IMR-90 (cell line): Measurements from ENCODE around the gene NTM. TPM values are rescaled to one million over a fixed set of nuclear protein-coding genes. Genes with fewer than 3 reads are reported as not detected.

Experiments
- ATAC-seq: fragments of 200-7000 bp; cut with Tn5 transposase; 2 replicates; pipeline ENCODE4 v1.9.1; 2020; ENCODE audit warnings: low read depth, mild to moderate bottlenecking, moderate library complexity
- BruUV-seq: library from RNA; stranded (reverse); fragments of 400-500 nt; replicated peaks from 2 replicates; lab custom pipeline; 2021; lab: Mats Ljungman, UMichigan
- CTCF ChIA-PET: fragments of 300-600 bp; formaldehyde crosslinking; extraction: SDS; loops from one replicate; lab custom pipeline; 2021; ENCODE audit warnings: antibody characterized with exemption; lab: Yijun Ruan, JAX
- POLR2A ChIA-PET: fragments of 300-600 bp; sonication (Branson Sonifier 250); formaldehyde crosslinking; loops from one replicate; lab custom pipeline; 2022; ENCODE audit warnings: antibody characterized with exemption; ENCODE audit not compliant: unreplicated experiment; lab: Charles Lee
- DNase-seq: peaks from one replicate; pipeline ENCODE4 v3.0.0; 2013
- H2AFZ ChIP-seq: replicated peaks from 2 replicates; pipeline ENCODE3; 2013; ENCODE audit warnings: low read length, mild to moderate bottlenecking; ENCODE audit not compliant: poor library complexity
- H2AK5ac ChIP-seq: 2 replicates; pipeline ENCODE4 v1.6.1; 2013; ENCODE audit warnings: low read depth, low read length, inconsistent platforms
- H2AK9ac ChIP-seq: replicated peaks from 2 replicates; pipeline ENCODE3; 2013; ENCODE audit warnings: mild to moderate bottlenecking, low read depth, low read length, moderate library complexity; ENCODE audit not compliant: poor library complexity
- H2BK120ac ChIP-seq: 2 replicates; pipeline ENCODE4 v1.6.1; 2013; ENCODE audit warnings: low read depth, low read length, inconsistent platforms
- H2BK15ac ChIP-seq: 3 replicates; pipeline ENCODE4 v1.6.1; 2013; ENCODE audit warnings: low read depth, low read length, inconsistent platforms
- H2BK20ac ChIP-seq: 2 replicates; pipeline ENCODE4 v1.6.1; 2013; ENCODE audit warnings: low read depth, mild to moderate bottlenecking, inconsistent platforms, low read length, moderate library complexity
- H2BK5ac ChIP-seq: 2 replicates; pipeline ENCODE4 v1.6.1; 2013; ENCODE audit warnings: mild to moderate bottlenecking, low read depth, low read length, inconsistent platforms; ENCODE audit not compliant: poor library complexity, severe bottlenecking
- H3K14ac ChIP-seq: replicated peaks from 2 replicates; pipeline ENCODE4 v1.6.1; 2013; ENCODE audit warnings: low read depth, low read length, inconsistent platforms
- H3K18ac ChIP-seq: 2 replicates; pipeline ENCODE4 v1.6.1; 2013; ENCODE audit warnings: low read depth, low read length, control low read depth
- H3K23ac ChIP-seq: 2 replicates; pipeline ENCODE4 v1.6.1; 2013; ENCODE audit warnings: low read depth, low read length, inconsistent platforms
- H3K27ac ChIP-seq: 2 replicates; pipeline ENCODE4 v1.5.1; 2013; ENCODE audit warnings: mild to moderate bottlenecking, control low read depth, low read length; ENCODE audit not compliant: insufficient read depth
- H3K27me3 ChIP-seq: 2 replicates; pipeline ENCODE4 v1.6.1; 2013; ENCODE audit warnings: low read length; ENCODE audit not compliant: control insufficient read depth, insufficient read depth
- H3K36me3 ChIP-seq: 2 replicates; pipeline ENCODE4 v1.6.1; 2013; ENCODE audit warnings: low read length, mixed read lengths; ENCODE audit not compliant: control insufficient read depth, insufficient read depth
- H3K4ac ChIP-seq: 2 replicates; pipeline ENCODE4 v1.6.1; 2013; ENCODE audit warnings: low read depth, low read length, inconsistent platforms
- H3K4me1 ChIP-seq: 2 replicates; pipeline ENCODE4 v1.6.1; 2013; ENCODE audit warnings: low read length, mixed read lengths; ENCODE audit not compliant: control insufficient read depth, insufficient read depth
- H3K4me2 ChIP-seq: 2 replicates; pipeline ENCODE4 v1.6.1; 2013; ENCODE audit warnings: low read depth, mild to moderate bottlenecking, control low read depth, low read length, moderate library complexity
- H3K4me3 ChIP-seq: 2 replicates; pipeline ENCODE4 v1.5.1; 2013; ENCODE audit warnings: low read depth, mild to moderate bottlenecking, control low read depth, low read length, moderate library complexity; ENCODE audit not compliant: insufficient read depth
- H3K56ac ChIP-seq: 2 replicates; pipeline ENCODE4 v1.6.1; 2013; ENCODE audit warnings: low read length, inconsistent platforms; ENCODE audit not compliant: insufficient read depth; ENCODE audit errors: extremely low read depth
- H3K79me1 ChIP-seq, 2 experiments: 2 replicates each; pipeline ENCODE4 v1.6.1; 2013; ENCODE audit warnings: low read length in 2 of 2, inconsistent platforms in 1 of 2, low read depth in 1 of 2
- H3K9ac ChIP-seq: 2 replicates; pipeline ENCODE4 v1.6.1; 2013; ENCODE audit warnings: low read depth, low read length, control low read depth
- H3K9me1 ChIP-seq: 2 replicates; pipeline ENCODE4 v1.6.1; 2013; ENCODE audit warnings: low read length, inconsistent platforms; ENCODE audit not compliant: insufficient read depth
- H3K9me3 ChIP-seq: 2 replicates; pipeline ENCODE4 v1.6.1; 2013; ENCODE audit warnings: low read length; ENCODE audit not compliant: control insufficient read depth, insufficient read depth
- H4K20me1 ChIP-seq: 2 replicates; pipeline ENCODE4 v1.6.1; 2013; ENCODE audit warnings: low read length, inconsistent platforms; ENCODE audit not compliant: insufficient read depth
- H4K5ac ChIP-seq: 2 replicates; pipeline ENCODE4 v1.6.1; 2013; ENCODE audit warnings: mild to moderate bottlenecking, low read depth, low read length, control low read depth
- H4K8ac ChIP-seq, 2 experiments: 2 replicates each; pipeline ENCODE4 v1.6.1; 2013; ENCODE audit warnings: low read depth in 2 of 2, low read length in 2 of 2, control low read depth in 1 of 2, inconsistent platforms in 1 of 2
- H4K91ac ChIP-seq: 2 replicates; pipeline ENCODE4 v1.6.1; 2013; ENCODE audit warnings: low read depth, low read length, inconsistent platforms; ENCODE audit not compliant: insufficient read depth
- CEBPB ChIP-seq: IDR thresholded peaks from 2 replicates; pipeline ENCODE4 v1.6.1; 2012; ENCODE audit warnings: low read depth, low read length, improper control_type of control experiment
- CHD1 ChIP-seq: IDR thresholded peaks from 2 replicates; pipeline ENCODE4 v1.6.1; 2012; ENCODE audit warnings: low read depth, low read length, improper control_type of control experiment
- FOS ChIP-seq: fragments of 150-350 bp; IDR thresholded peaks from 2 replicates; pipeline ENCODE4 v1.6.1; 2016; ENCODE audit warnings: low read depth, low read length
- MAFK ChIP-seq: IDR thresholded peaks from 2 replicates; pipeline ENCODE4 v1.6.1; 2012; ENCODE audit warnings: low read depth, low read length, improper control_type of control experiment
- MAZ ChIP-seq: IDR thresholded peaks from 2 replicates; pipeline ENCODE4 v1.6.1; 2012; ENCODE audit warnings: low read depth, mild to moderate bottlenecking, low read length, improper control_type of control experiment, moderate library complexity, borderline replicate concordance
- MXI1 ChIP-seq: IDR thresholded peaks from 2 replicates; pipeline ENCODE4 v1.6.1; 2012; ENCODE audit warnings: low read depth, mild to moderate bottlenecking, low read length, moderate library complexity, borderline replicate concordance
- NFE2L2 ChIP-seq: fragments of 150-350 bp; IDR thresholded peaks from 2 replicates; pipeline ENCODE4 v1.6.1; 2016; ENCODE audit warnings: low read depth, mild to moderate bottlenecking, low read length
- POLR2A ChIP-seq: IDR thresholded peaks from 2 replicates; pipeline ENCODE4 v1.6.1; 2012; ENCODE audit warnings: mild to moderate bottlenecking, low read depth, low read length
- RAD21 ChIP-seq: IDR thresholded peaks from 2 replicates; pipeline ENCODE4 v1.6.1; 2012; ENCODE audit warnings: low read length, improper control_type of control experiment
- RCOR1 ChIP-seq: IDR thresholded peaks from 2 replicates; pipeline ENCODE4 v1.6.1; 2012; ENCODE audit warnings: mild to moderate bottlenecking, low read length, improper control_type of control experiment; ENCODE audit not compliant: insufficient replicate concordance
- RFX5 ChIP-seq: IDR thresholded peaks from 2 replicates; pipeline ENCODE4 v1.8.0; 2012; ENCODE audit warnings: low read depth, mild to moderate bottlenecking, low read length, moderate library complexity
- SMC3 ChIP-seq: fragments of 150-350 bp; IDR thresholded peaks from 2 replicates; pipeline ENCODE4 v1.6.1; 2016; ENCODE audit warnings: low read depth, mild to moderate bottlenecking, antibody characterized with exemption, low read length, moderate library complexity
- WGBS, 2 experiments: methylation state at CpG; one replicate each; pipeline versions ENCODE4 v1.1.5 to v1.1.7; 2013; ENCODE audit warnings: missing lambda C conversion rate in 2 of 2; ENCODE audit not compliant: insufficient read length in 1 of 2; ENCODE audit errors: extremely low coverage in 2 of 2; 5-methylcytosine and 5-hydroxymethylcytosine counted together
- dilution Hi-C: fragments of 300-500 bp; cut with HindIII; formaldehyde crosslinking; loops from one replicate; pipeline ENCODE4 v1.14.3; 2018; ENCODE audit warnings: low sequenced_read_pairs; ENCODE audit not compliant: unreplicated experiment
- in situ Hi-C: fragments of 300-500 bp; cut with MboI; formaldehyde crosslinking; loops from 3 replicates; pipeline ENCODE4 v1.14.3; 2019; ENCODE audit warnings: low sequenced_read_pairs, inconsistent platforms, mixed read lengths
- intact Hi-C: fragments of 100-400 bp; cut with micrococcal nuclease; formaldehyde crosslinking; loops from 2 replicates; pipeline ENCODE4 v1.10.0; 2022
- polyA plus RNA-seq, 3 experiments: library from polyadenylated mRNA; depleted of rRNA; stranded (reverse); fragments of >200 nt; gene quantifications; 2 replicates each; pipeline ENCODE4 v1.2.3, GENCODE V29; 2012; ENCODE audit warnings: low replicate concordance in 1 of 3
- total RNA-seq: library from RNA; depleted of rRNA; stranded (reverse); fragments of >200 nt; gene quantifications from 2 replicates; pipeline ENCODE4 v1.2.3, GENCODE V29; 2012
- TF ChIP-seq, protein P1 (sequence below): fragments of 150-350 bp; IDR thresholded peaks from 2 replicates; pipeline ENCODE4 v1.6.1; 2017; ENCODE audit warnings: mild to moderate bottlenecking, antibody characterized with exemption, low read length, low read depth
- TF ChIP-seq, protein P2 (sequence below): fragments of 150-350 bp; IDR thresholded peaks from 2 replicates; pipeline ENCODE4 v1.6.1; 2016; ENCODE audit warnings: low read depth, mild to moderate bottlenecking, low read length, moderate library complexity, borderline replicate concordance
- TF ChIP-seq, protein P3 (sequence below): conservative IDR thresholded peaks from 2 replicates; pipeline ENCODE4 v1.5.1; 2012; ENCODE audit warnings: mild to moderate bottlenecking, low read depth, low read length, improper control_type of control experiment

The NTM gene
- total and polyA plus RNA-seq, 2 of the 4 experiments (the other 2 are of a cell fraction), result 19.5 to 25.5 TPM

DNA sequence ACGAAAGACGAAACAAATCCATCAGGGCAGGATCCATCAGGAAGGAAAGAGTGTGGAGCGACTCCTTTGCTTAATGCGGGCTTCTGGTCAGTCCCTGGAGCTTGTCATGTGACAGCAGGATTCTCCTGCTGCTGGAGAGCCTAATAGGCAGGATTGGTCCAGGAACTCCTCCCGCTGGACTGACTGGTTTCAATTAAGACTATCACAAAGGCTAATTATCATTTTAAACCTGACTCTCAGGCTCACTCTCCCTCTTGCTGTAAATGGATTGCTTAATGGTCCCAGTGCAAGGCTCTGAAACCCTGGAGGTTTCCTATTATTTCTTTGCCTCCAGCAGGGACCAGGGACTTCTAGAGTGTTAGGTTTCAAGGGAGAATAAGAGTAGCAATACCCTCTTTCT lies 493.8 kb downstream of the NTM start:
- Histone ChIP-seq H3K9ac (no peak overlapping the region), H3K4me2 (no peak overlapping the region), H4K8ac (no peak overlapping the region), H3K23ac (no peak overlapping the region), H2AFZ (no peak overlapping the region), H3K4ac (no peak overlapping the region), H2BK5ac (no peak overlapping the region), H2AK9ac (no peak overlapping the region), H4K5ac (no peak overlapping the region), H3K4me3 (no peak overlapping the region), H3K9me1 (peaks cover 7% of the 10 kb centered on the region; the same call in 1 of the 2 replicates), H2AK5ac (no peak overlapping the region), H3K36me3 (no peaks in the 10 kb centered on the region), H2BK120ac (no peak overlapping the region), H3K9me3 (no peaks in the 10 kb centered on the region), H3K56ac (no peak overlapping the region), H3K18ac (no peak overlapping the region), H4K91ac (no peak overlapping the region), H4K20me1 (no peaks in the 10 kb centered on the region), H2BK15ac (no peak overlapping the region), H3K79me1 (no peaks in the 10 kb centered on the region), H2BK20ac (no peak overlapping the region), H3K14ac (no peak overlapping the region), H3K27me3 (no peaks in the 10 kb centered on the region; the same call in 1 of the 2 replicates), H3K4me1 (peaks cover 3% of the 10 kb centered on the region; the same call in 1 of the 2 replicates), H3K27ac (no peak overlapping the region)
- BruUV-seq, result no TSS peak
- ATAC-seq (no peak), DNase-seq (no peak)
- 85% methylated on average over 5 of the region's 5 CpGs; no CpG with 5 or more reads in 1 of the 2 experiments for WGBS, 2 experiments
- ChIA-PET POLR2A (no interaction called here), CTCF (interaction anchor here (1.6 kb wide), 1 partner anchor 672 kb away, joined by 4 read pairs; no protein-coding TSS in a partner anchor)
- intact Hi-C loops, result no loop called here
- no peak for TF ChIP-seq RFX5
- no peak for TF ChIP-seq FOS
- TF ChIP-seq MAFK, result no peak
- TF ChIP-seq, protein P1, sequence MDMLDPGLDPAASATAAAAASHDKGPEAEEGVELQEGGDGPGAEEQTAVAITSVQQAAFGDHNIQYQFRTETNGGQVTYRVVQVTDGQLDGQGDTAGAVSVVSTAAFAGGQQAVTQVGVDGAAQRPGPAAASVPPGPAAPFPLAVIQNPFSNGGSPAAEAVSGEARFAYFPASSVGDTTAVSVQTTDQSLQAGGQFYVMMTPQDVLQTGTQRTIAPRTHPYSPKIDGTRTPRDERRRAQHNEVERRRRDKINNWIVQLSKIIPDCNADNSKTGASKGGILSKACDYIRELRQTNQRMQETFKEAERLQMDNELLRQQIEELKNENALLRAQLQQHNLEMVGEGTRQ, result no peak
- TF ChIP-seq, protein P2, sequence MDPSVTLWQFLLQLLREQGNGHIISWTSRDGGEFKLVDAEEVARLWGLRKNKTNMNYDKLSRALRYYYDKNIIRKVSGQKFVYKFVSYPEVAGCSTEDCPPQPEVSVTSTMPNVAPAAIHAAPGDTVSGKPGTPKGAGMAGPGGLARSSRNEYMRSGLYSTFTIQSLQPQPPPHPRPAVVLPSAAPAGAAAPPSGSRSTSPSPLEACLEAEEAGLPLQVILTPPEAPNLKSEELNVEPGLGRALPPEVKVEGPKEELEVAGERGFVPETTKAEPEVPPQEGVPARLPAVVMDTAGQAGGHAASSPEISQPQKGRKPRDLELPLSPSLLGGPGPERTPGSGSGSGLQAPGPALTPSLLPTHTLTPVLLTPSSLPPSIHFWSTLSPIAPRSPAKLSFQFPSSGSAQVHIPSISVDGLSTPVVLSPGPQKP, result no peak
- no peak for TF ChIP-seq RCOR1
- TF ChIP-seq CEBPB, result no peak
- no peak for TF ChIP-seq POLR2A
- no peak for TF ChIP-seq CHD1
- TF ChIP-seq RAD21, result no peak
- no peak for TF ChIP-seq NFE2L2
- TF ChIP-seq SMC3, result no peak
- TF ChIP-seq MAZ, result no peak
- no peak for TF ChIP-seq MXI1
- TF ChIP-seq, protein P3, sequence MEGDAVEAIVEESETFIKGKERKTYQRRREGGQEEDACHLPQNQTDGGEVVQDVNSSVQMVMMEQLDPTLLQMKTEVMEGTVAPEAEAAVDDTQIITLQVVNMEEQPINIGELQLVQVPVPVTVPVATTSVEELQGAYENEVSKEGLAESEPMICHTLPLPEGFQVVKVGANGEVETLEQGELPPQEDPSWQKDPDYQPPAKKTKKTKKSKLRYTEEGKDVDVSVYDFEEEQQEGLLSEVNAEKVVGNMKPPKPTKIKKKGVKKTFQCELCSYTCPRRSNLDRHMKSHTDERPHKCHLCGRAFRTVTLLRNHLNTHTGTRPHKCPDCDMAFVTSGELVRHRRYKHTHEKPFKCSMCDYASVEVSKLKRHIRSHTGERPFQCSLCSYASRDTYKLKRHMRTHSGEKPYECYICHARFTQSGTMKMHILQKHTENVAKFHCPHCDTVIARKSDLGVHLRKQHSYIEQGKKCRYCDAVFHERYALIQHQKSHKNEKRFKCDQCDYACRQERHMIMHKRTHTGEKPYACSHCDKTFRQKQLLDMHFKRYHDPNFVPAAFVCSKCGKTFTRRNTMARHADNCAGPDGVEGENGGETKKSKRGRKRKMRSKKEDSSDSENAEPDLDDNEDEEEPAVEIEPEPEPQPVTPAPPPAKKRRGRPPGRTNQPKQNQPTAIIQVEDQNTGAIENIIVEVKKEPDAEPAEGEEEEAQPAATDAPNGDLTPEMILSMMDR, result no peak
- in situ Hi-C loops, result loop anchor here (10.0 kb wide), 1 partner anchor 1201 kb away; no protein-coding TSS in a partner anchor
- dilution Hi-C loops, result no loop called here
